Stimulated activated CD8-positive, alpha-beta memory T cell treated with anti-CD3 and anti-CD28 coated beads, Interleukin-12 subunit alpha, Interleukin-12 subunit beta, amount 100 ng/mL, for 4 hours (primary cell): Measurements from ENCODE around the gene ALDH1A3.

Experiments
- DNase-seq: peaks from one replicate; pipeline ENCODE4 v3.0.0-alpha.2; 2020; ENCODE audit warnings: low read depth

Gene ALDH1A3

GRCh38 chr15:100881573-100882336 is 2.1 kb downstream of the ALDH1A3 start:
- no peak for DNase-seq

DNA sequence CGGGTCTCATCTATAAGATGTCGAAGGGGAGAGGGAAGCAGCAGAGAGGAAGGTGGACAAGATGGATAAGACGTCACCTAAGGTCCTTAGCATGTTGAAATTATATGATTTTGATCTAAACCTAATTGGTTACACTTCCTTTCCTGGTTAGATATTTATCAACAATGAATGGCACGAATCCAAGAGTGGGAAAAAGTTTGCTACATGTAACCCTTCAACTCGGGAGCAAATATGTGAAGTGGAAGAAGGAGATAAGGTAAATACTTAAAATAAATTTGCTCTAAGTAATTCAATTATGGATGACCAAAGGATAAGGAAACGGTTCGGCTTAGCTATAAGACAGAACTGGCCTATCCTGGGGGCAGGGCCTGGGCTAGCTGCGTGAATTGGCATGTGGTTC is 5.5 kb downstream of the ALDH1A3 start:
- no peak for DNase-seq

DNA sequence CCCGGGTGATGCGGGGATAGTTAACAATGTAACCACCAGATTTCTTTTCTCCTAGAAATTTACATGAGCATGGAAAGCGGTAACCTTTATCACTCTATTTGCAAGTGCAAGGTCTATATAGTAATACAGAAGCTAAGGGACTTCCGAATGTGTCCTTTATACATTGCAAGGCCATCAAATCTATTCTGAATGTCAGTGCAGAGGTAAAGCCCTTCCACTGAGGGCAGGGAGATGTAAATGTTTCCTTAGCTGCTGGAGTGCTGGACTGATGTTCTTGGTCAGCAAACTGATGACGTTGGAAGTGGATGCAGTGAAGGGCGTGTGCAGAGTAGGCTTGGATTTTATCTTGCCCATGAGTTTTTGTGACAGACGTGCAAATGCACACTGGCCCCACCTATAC is 6.2 kb downstream of the ALDH1A3 start:
- DNase-seq, result no peak

DNA sequence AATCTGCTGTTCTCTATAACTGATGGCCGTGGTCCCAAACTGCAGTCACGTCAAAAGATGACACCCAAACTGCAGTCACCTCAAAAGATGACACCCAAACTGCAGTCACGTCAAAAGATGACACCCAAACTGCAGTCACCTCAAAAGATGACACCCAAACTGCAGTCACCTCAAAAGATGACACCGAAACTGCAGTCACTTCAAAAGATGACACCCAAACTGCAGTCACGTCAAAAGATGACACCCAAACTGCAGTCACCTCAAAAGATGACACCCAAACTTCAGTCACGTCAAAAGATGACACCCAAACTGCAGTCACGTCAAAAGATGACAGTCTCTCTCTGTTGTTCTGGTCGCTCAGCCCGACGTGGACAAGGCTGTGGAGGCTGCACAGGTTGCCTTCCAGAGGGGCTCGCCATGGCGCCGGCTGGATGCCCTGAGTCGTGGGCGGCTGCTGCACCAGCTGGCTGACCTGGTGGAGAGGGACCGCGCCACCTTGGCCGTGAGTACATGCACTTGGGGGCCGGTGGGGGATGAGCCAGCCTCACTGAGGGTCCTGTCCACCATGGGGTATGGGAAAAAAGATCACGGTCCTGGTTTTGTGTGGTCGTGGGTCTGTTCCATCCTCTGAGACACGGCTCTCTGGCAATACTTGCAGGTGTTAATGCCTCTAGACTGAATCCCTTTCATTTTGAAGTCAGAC is 7.7 kb downstream of the ALDH1A3 start:
- no peak for DNase-seq

DNA sequence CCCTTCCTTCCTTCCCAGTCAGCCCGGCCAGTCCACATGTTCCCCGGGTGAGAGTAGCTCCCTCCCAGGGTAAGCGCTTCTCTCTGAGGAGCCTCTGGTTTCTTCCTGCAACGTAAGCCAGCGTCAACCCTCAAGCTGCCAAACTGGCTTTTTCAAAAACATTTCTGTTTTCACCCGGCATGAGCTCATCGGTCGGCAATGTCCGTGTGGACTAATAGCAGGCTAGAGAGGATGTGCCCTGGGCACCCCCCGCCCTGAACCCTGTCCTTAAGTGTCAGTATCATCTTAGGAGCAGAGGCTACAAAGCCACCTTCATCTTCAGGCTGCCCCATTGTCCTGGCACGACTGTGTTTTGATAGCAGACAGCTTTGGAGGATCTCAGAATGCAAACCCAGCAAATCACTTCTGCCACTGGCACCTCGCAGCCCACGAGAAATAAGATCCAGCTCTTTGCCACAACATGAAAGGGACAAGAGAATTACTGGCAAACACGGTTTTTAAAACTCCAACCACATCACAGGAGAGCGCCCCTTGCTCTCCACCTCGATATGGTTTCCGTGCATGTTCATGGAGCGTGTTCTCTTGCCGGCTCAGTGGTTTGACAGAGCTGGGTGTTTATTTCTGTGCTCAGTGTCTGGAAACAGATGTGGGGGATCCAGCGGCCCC is 9.9 kb downstream of the ALDH1A3 start:
- DNase-seq, result no peak

DNA sequence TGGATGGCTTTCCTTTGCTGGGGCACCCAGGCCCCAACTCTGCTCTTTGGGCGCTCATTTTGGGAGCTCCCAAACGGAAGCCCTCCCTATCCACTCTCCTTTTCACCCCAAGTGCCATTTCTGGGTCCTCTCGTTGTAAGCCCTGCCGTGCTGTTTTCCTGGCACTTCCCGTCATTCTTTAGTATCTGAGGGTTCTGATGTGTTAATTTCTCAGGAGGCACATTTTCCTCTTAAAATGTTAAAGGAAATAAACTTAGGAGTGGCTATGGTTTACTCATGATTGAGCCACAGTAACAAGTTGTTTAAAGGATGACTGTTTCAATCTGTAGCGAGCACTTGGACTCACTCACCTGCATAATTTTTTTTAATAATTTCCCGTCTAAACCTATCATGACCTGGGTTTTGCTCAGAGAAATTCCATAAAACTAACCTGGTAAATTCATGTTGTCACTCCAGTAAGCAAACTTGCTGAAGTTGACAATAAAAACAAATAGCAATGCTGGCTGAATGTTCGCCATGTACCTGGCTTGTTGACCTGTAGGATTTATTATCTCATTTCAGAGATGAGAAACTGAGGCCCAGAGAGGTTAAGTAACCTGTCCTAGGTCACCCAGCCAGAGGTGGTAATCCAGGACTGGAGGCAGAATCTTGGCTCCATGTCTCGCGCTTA is 10.6 kb downstream of the ALDH1A3 start:
- DNase-seq, result no peak

DNA sequence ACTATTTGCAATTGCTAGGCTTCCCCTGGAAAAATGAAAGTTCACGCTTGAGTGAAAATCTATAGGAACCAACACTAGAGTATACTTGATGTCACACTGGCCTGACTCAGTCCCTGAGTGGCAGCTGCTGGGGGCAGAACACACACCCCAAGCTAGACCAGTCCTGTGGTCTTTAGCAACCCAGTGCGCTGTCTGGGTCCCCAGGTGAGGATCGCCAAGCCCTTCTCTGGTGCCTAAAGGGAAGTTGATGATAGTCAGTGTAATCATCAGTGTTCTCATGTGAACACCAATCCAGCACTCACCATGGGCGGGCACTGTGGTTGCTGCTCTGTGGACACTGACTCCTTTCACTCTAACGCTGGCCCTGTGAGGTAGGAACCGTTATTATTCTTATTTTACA is 11.2 kb downstream of the ALDH1A3 start:
- no peak for DNase-seq

DNA sequence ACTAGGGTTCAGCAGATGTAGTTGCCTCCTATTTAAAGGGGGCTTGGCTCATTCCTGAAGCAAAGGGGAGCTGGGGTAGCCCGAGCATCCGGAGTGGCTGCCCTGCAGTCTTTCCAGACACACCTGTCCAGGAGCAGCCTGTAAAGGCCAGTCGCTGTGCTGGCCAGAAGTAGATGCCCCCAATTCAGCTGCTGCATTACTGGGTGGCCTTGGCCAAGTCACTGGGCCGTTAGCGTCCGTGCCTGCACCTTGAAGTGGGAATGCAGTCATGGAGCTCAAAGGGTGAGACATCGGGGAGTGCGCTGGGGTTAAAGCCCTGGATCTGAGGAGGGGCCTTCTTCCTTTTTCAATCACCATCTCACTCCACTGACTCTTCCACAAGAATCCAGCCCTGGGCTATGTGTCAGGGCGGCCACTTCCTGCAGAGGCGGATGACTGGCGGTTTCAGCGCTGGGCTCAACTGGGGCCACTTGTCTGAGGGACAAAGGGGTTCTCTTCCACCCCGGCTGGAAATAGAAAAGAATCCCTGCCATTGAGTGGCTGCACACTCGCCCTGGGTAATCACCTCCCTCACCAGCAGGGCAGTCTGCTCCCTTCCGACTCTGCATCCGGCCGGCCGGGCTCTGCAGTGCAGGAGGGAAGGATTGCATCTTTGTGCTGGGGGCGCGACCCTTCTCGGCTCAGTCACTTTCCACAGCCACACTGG is 11.8 kb downstream of the ALDH1A3 start:
- no peak for DNase-seq

- DNase-seq, result no peak
Observed at GRCh38 chr15:100892013-100892355, 12.4 kb downstream of the ALDH1A3 start.

- DNase-seq, result no peak
Observed at GRCh38 chr15:100893261-100893963, 13.8 kb downstream of the ALDH1A3 start.

GRCh38 chr15:100893964-100894295 is 14.3 kb downstream of the ALDH1A3 start:
- DNase-seq, result no peak

- DNase-seq, result no peak
Observed at GRCh38 chr15:100895721-100896120, 16.1 kb downstream of the ALDH1A3 start.

- no peak for DNase-seq
Observed at GRCh38 chr15:100897221-100898151, 17.9 kb downstream of the ALDH1A3 start.

DNA sequence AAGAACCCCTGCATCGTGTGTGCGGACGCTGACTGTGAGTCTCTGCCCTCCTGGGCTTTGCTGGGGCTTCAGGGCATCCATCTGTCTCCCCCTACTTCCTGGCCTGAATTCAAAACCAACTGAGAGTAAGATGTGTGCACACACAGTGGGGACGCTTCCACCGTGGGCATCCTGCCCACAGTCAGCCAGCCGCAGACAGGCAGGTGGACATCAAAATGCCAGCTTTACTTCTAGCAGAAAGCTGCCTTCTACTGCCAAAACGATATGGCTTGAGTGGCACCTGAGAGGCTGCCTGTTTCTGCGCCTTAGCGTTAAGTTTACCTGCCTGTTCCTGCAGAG is 18.5 kb downstream of the ALDH1A3 start:
- no peak for DNase-seq

DNA sequence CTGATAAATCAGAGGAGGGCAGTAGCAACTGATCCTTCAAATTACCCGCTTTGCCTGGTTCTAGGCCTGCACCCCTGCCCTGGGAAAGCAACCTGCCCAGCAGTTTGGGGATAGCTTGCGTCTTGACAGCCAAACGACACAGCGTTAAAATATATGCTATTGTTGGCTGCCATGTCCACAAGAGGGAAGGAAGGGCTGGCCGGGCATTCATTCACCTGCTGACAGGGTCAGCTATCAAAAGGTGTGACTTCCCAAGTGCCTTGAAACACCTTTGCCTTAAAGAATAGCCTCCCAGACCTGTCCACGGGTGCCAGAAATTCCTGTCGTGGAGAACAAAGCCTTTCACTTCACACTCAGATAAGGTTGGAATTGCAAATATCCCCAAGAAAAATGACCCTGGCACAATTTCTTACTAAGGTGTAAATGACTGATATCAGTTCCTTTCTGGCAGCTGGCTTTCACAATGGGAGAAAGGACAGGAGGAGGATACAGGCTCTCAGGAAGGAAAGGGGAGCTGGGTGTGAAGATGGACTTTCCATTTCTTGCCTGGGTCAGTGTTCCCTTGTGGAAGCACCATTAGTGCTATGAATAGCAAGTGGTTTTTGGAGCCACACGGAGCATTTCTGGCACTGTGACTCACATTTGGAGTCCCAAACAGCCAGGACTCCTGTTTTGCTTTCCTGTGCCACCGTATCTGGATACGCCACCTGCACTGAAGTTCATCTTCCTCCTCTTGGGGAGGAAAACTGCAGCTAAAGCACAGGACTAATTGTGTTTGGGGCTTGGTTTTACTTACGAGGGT is 19.2 kb downstream of the ALDH1A3 start:
- DNase-seq, result no peak

DNA sequence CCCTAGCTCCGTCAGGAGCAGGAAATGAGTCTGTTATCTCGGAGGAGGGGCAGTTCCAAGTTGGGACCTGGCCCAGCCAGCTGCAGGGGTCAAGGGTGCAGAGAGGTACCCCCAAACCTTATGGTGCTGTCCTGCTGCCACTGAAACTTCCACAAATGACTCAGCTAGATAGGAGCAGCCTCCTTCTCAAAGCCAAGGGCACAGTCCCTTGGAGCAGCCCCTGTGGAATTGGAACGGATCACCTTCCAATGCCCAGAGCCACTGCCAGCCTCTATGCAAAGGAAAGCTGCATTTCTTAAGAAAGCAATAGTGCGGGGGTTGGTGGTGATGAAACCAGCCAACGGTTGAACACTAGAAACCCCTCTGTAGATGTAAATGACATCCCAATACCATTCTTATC is 20.0 kb downstream of the ALDH1A3 start:
- no peak for DNase-seq

DNA sequence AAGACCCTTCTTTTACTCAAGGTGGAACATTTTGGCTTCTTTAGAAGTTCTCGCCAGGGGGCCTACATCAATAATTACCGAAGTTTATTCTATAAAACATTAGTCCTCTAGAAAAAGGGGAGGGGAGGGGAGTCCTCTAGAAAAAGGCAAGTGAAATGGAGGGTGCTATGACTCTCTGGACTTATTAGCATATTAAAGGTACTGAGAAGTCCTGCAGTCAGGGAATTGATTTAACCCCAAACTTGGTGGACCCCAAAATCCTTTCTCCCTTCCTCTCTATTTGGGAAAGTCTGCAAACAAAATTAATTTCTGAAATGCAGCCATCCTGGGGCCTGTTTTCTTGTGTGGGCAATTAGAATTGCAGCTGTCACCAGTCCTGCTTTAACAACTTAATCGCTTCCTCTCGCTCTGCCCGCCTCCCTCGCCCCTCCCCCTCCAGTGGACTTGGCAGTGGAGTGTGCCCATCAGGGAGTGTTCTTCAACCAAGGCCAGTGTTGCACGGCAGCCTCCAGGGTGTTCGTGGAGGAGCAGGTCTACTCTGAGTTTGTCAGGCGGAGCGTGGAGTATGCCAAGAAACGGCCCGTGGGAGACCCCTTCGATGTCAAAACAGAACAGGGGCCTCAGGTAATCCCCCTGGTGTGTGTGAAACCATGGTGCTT is 20.6 kb downstream of the ALDH1A3 start:
- DNase-seq, result no peak

GRCh38 chr15:100900795-100901169 is 21.2 kb downstream of the ALDH1A3 start:
- DNase-seq, result no peak

GRCh38 chr15:100901296-100901695 is 21.7 kb downstream of the ALDH1A3 start:
- DNase-seq, result no peak
